ENCODE data around the gene ZDHHC14. TPM values are rescaled to one million over a fixed set of nuclear protein-coding genes. Genes with fewer than 3 reads are reported as not detected.

ZDHHC14 gene
- total and polyA plus RNA-seq, 8 donors: 3.4 to 25.7 (median 7.4) TPM

GRCh38 chr6:157634546-157634945, 253.6 kb downstream of the ZDHHC14 start:
- no peaks in the 10 kb centered on the region for H3K9me3 ChIP-seq
- intact Hi-C loops (cut with DNase I; ENCODE audit: low total_unique reads): no loop called here
- peaks cover 0 to 20% (median 12%) of the 10 kb centered on the region in 4 donors for H3K36me3 ChIP-seq
- WGBS, 5 donors: 82 to 95% (median 91%) methylated on average over 8 of the region's 8 CpGs
- H3K4me3 ChIP-seq: no peak overlapping the region
- no peak for DNase-seq
- TF ChIP-seq POLR2AphosphoS5 (IDR thresholded peaks at IDR 0.05) (no peak), POLR2A (IDR thresholded peaks at IDR 0.05) (no peak), EP300 (IDR thresholded peaks at IDR 0.05) (no peak)
- H3K27me3 ChIP-seq: no peaks in the 10 kb centered on the region
- no peaks in the 10 kb centered on the region for H3K4me1 ChIP-seq
- H3K27ac ChIP-seq: no peak overlapping the region

DNA sequence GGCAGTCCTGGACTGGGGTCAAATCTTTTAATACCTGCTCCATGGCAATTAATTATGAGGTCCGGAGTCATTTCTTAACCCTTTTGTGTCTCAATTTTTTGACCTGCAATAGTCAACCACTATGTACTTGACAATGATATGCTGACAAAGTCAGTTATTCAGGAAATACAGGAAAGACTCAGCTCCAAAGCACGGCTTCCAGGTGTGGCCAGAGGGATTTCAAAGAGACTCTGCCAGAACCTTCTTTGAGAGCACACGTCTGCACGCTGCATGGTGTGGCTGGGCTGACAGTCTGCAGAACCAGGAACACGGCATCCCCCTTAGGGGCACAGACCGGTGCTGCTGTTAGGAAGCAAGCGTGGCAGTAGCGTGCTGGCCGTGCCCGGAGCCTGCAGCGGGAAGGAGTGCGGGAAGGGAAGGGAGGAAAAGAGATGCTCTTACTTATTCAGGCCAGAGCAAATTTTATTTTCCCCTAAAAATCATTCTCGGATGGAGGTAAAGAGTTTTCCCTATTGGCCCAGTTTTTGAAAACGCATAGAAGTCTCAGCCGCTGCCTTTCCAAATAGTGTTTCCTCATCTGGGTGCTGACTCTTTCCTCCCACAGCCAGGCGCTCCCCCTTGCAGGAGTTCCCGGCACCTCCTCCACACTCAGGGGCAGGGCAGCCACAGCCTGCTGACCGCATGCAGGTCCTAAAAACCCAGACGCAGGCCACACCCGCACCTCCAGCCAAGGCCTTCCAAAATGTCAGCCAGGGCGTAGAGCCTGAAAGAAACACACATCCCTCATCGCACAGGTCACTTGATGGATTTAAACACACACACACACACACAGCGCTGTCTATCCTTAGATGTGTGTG, 254.6 kb downstream of the ZDHHC14 start:
- intact Hi-C loops (cut with DNase I; ENCODE audit: low total_unique reads): no loop called here
- H3K4me3 ChIP-seq: no peak overlapping the region
- no peaks in the 10 kb centered on the region for H3K27me3 ChIP-seq
- H3K27ac ChIP-seq: no peak overlapping the region
- peaks cover 0 to 20% (median 12%) of the 10 kb centered on the region in 4 donors for H3K36me3 ChIP-seq
- no peaks in the 10 kb centered on the region for H3K4me1 ChIP-seq
- no peaks in the 10 kb centered on the region for H3K9me3 ChIP-seq
- no peak for DNase-seq
- TF ChIP-seq POLR2AphosphoS5 (IDR thresholded peaks at IDR 0.05) (no peak), EP300 (IDR thresholded peaks at IDR 0.05) (no peak), POLR2A (IDR thresholded peaks at IDR 0.05) (no peak)
- TF ChIP-seq, protein P1, sequence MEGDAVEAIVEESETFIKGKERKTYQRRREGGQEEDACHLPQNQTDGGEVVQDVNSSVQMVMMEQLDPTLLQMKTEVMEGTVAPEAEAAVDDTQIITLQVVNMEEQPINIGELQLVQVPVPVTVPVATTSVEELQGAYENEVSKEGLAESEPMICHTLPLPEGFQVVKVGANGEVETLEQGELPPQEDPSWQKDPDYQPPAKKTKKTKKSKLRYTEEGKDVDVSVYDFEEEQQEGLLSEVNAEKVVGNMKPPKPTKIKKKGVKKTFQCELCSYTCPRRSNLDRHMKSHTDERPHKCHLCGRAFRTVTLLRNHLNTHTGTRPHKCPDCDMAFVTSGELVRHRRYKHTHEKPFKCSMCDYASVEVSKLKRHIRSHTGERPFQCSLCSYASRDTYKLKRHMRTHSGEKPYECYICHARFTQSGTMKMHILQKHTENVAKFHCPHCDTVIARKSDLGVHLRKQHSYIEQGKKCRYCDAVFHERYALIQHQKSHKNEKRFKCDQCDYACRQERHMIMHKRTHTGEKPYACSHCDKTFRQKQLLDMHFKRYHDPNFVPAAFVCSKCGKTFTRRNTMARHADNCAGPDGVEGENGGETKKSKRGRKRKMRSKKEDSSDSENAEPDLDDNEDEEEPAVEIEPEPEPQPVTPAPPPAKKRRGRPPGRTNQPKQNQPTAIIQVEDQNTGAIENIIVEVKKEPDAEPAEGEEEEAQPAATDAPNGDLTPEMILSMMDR (IDR thresholded peaks at IDR 0.05): no peak
- WGBS, 5 donors: 83 to 91% (median 87%) methylated on average over 21 to 23 of the region's 23 CpGs

DNA sequence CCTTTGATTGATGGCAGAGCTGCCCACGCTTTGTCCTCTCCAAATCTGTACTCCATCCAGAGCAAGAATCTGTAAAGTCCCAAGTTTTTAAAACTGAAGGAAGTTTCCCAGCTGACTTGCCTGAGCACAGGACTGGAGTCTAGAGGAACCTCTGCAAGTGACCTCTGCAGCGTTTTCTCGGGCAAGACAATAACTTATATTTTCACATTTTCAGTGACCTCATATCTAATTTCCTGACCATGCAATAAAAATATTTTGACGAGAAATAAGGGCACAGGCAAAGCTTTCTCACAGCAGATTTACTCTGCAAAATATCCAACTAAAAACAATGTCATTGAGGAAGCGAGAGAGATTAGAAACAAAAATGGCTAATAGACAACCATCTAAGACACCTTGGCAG, 256.5 kb downstream of the ZDHHC14 start:
- intact Hi-C loops (cut with DNase I; ENCODE audit: low total_unique reads): no loop called here
- TF ChIP-seq, protein P1 (IDR thresholded peaks at IDR 0.05): no peak
- no peak for TF ChIP-seq POLR2A (IDR thresholded peaks at IDR 0.05)
- no peak for TF ChIP-seq POLR2AphosphoS5 (IDR thresholded peaks at IDR 0.05)
- TF ChIP-seq EP300 (IDR thresholded peaks at IDR 0.05): no peak
- no peak overlapping the region for H3K4me3 ChIP-seq
- peaks cover 0 to 20% (median 12%) of the 10 kb centered on the region in 4 donors for H3K36me3 ChIP-seq
- no peak overlapping the region for H3K27ac ChIP-seq
- WGBS, 5 donors: 86 to 93% (median 92%) methylated on average over 5 of the region's 5 CpGs
- H3K4me1 ChIP-seq: no peaks in the 10 kb centered on the region
- no peaks in the 10 kb centered on the region for H3K27me3 ChIP-seq
- H3K9me3 ChIP-seq: no peaks in the 10 kb centered on the region
- no peak for DNase-seq

- Histone ChIP-seq H3K9me3 (no peaks in the 10 kb centered on the region), H3K27me3 (no peaks in the 10 kb centered on the region), H3K4me1 (no peaks in the 10 kb centered on the region), H3K27ac (no peak overlapping the region), H3K36me3 (peaks cover 0 to 14% (median 10%) of the 10 kb centered on the region in 4 donors), H3K4me3 (no peak overlapping the region)
- no peak for DNase-seq
- 88 to 95% (median 92%) methylated on average over 8 of the region's 8 CpGs for WGBS, 5 donors
- no peak for TF ChIP-seq POLR2A (IDR thresholded peaks at IDR 0.05)
- TF ChIP-seq POLR2AphosphoS5 (IDR thresholded peaks at IDR 0.05): no peak
- TF ChIP-seq, protein P1 (IDR thresholded peaks at IDR 0.05): no peak
- no peak for TF ChIP-seq EP300 (IDR thresholded peaks at IDR 0.05)
- intact Hi-C loops (cut with DNase I; ENCODE audit: low total_unique reads): no loop called here
Measured at GRCh38 chr6:157637941-157638662, 257.1 kb downstream of the ZDHHC14 start.
